ENCODE data around the gene MCM8. TPM values are rescaled to one million over a fixed set of nuclear protein-coding genes. Genes with fewer than 3 reads are reported as not detected.

The MCM8 gene
- total and polyA plus RNA-seq, 9 of the 15 experiments (the other 6 are each of a cell fraction or from before 2014, with no cell fraction given), result 4.5 to 43.8 (median 25.4) TPM

DNA sequence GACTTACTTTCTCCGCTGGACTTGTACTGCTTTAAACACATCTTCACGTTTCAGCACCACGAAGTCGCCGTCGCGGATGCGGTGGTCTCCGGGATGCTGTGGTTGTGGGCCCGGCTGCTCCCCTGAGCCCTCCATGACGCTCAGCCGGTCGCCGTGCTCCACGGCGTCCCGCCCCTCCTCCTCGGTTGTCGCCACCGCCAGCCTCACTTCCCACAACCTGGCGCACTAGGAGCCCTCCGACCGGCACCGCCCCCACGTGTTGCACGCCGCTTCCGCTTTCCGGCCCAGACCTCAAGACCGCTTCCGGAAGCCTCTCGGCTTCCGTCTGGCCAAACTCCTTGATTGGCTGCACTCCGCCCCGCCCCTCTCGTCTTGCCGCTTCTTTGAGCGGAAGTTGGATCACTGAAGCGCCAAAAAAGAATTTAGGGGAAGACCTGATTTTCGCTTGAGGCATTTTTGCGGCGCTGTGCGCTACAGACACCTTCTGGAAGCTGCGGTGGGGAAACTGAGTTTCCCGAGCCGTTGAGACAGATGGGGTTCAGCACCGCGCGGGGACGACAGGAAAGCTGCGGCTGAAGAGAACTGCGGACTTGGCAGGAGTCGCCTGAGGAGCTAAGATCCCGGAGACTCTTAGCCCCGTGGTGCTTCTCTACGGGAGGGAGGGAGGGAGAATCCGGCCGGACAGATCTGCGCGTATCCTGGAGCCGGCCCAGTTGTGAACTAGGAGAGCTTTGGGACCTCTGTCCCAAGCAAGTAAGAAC is at the start of gene MCM8, which contains the start of gene TRMT6 (continued):
- TF ChIP-seq FOXM1 (IDR thresholded peaks at IDR 0.05; ENCODE audit: low read depth) (no peak), FOXM1 (CRISPR knock-in tag; IDR thresholded peaks at IDR 0.05; ENCODE audit: low read depth) (0 out of 2 replicates have a peak, but pooled peaks have one; percentile 14), ETV1 (tag; conservative IDR thresholded peaks at IDR 0.05; ENCODE audit: low read depth) (peak; percentile 75), POLR2H (tag; IDR thresholded peaks at IDR 0.05; ENCODE audit: low read depth) (peak; percentile 47; the same call in 1 of the 2 replicates), SMARCA4 (IDR thresholded peaks at IDR 0.05) (no peak), ELF4 (CRISPR knock-in tag; IDR thresholded peaks at IDR 0.05) (0 out of 2 replicates have a peak, but pooled peaks have one; percentile 40), SPI1 (IDR thresholded peaks at IDR 0.05; ENCODE audit: borderline replicate concordance, low read depth, low read length) (peak; percentile 87), MAFK (IDR thresholded peaks at IDR 0.05; ENCODE audit: low read length) (no peak), HNRNPUL1 (IDR thresholded peaks at IDR 0.05; ENCODE audit: low read length) (no peak), HMGN3 (IDR thresholded peaks at IDR 0.05; ENCODE audit: borderline replicate concordance, extremely low read depth, insufficient read length, low read depth, low read length) (peak; percentile 29), SLC30A9 (CRISPR knock-in tag; IDR thresholded peaks at IDR 0.05) (no peak), BRD4 (IDR thresholded peaks at IDR 0.05) (no peak), DIDO1 (tag; IDR thresholded peaks at IDR 0.05; ENCODE audit: low read depth) (peak; percentile 34; the same call in 1 of the 2 replicates), TCFL5 (CRISPR knock-in tag; conservative IDR thresholded peaks at IDR 0.05) (no peak), JUN (IDR thresholded peaks at IDR 0.05; ENCODE audit: borderline replicate concordance, low read depth, low read length) (peak; percentile 49; the same call in 1 of the 2 replicates), JUN (CRISPR knock-in tag; IDR thresholded peaks at IDR 0.05; ENCODE audit: borderline replicate concordance) (no peak)
- TF ChIP-seq, protein P1, sequence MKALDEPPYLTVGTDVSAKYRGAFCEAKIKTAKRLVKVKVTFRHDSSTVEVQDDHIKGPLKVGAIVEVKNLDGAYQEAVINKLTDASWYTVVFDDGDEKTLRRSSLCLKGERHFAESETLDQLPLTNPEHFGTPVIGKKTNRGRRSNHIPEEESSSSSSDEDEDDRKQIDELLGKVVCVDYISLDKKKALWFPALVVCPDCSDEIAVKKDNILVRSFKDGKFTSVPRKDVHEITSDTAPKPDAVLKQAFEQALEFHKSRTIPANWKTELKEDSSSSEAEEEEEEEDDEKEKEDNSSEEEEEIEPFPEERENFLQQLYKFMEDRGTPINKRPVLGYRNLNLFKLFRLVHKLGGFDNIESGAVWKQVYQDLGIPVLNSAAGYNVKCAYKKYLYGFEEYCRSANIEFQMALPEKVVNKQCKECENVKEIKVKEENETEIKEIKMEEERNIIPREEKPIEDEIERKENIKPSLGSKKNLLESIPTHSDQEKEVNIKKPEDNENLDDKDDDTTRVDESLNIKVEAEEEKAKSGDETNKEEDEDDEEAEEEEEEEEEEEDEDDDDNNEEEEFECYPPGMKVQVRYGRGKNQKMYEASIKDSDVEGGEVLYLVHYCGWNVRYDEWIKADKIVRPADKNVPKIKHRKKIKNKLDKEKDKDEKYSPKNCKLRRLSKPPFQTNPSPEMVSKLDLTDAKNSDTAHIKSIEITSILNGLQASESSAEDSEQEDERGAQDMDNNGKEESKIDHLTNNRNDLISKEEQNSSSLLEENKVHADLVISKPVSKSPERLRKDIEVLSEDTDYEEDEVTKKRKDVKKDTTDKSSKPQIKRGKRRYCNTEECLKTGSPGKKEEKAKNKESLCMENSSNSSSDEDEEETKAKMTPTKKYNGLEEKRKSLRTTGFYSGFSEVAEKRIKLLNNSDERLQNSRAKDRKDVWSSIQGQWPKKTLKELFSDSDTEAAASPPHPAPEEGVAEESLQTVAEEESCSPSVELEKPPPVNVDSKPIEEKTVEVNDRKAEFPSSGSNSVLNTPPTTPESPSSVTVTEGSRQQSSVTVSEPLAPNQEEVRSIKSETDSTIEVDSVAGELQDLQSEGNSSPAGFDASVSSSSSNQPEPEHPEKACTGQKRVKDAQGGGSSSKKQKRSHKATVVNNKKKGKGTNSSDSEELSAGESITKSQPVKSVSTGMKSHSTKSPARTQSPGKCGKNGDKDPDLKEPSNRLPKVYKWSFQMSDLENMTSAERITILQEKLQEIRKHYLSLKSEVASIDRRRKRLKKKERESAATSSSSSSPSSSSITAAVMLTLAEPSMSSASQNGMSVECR (CRISPR knock-in tag; IDR thresholded peaks at IDR 0.05), result peak; percentile 95
- TF ChIP-seq, protein P2, sequence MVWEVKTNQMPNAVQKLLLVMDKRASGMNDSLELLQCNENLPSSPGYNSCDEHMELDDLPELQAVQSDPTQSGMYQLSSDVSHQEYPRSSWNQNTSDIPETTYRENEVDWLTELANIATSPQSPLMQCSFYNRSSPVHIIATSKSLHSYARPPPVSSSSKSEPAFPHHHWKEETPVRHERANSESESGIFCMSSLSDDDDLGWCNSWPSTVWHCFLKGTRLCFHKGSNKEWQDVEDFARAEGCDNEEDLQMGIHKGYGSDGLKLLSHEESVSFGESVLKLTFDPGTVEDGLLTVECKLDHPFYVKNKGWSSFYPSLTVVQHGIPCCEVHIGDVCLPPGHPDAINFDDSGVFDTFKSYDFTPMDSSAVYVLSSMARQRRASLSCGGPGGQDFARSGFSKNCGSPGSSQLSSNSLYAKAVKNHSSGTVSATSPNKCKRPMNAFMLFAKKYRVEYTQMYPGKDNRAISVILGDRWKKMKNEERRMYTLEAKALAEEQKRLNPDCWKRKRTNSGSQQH (CRISPR knock-in tag; IDR thresholded peaks at IDR 0.05), result no peak
- TF ChIP-seq, protein P3, sequence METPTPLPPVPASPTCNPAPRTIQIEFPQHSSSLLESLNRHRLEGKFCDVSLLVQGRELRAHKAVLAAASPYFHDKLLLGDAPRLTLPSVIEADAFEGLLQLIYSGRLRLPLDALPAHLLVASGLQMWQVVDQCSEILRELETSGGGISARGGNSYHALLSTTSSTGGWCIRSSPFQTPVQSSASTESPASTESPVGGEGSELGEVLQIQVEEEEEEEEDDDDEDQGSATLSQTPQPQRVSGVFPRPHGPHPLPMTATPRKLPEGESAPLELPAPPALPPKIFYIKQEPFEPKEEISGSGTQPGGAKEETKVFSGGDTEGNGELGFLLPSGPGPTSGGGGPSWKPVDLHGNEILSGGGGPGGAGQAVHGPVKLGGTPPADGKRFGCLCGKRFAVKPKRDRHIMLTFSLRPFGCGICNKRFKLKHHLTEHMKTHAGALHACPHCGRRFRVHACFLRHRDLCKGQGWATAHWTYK (CRISPR knock-in tag; IDR thresholded peaks at IDR 0.05), result no peak
- TF ChIP-seq, protein P4, sequence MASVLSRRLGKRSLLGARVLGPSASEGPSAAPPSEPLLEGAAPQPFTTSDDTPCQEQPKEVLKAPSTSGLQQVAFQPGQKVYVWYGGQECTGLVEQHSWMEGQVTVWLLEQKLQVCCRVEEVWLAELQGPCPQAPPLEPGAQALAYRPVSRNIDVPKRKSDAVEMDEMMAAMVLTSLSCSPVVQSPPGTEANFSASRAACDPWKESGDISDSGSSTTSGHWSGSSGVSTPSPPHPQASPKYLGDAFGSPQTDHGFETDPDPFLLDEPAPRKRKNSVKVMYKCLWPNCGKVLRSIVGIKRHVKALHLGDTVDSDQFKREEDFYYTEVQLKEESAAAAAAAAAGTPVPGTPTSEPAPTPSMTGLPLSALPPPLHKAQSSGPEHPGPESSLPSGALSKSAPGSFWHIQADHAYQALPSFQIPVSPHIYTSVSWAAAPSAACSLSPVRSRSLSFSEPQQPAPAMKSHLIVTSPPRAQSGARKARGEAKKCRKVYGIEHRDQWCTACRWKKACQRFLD (CRISPR knock-in tag; IDR thresholded peaks at IDR 0.05), result peak; percentile 89
